ENCODE results near the gene C5AR2.
A peak's percentile ranks its signal among the peaks of the same experiment; 100 is the strongest.
"Not testable (repeated sequence)": the region's sequence is repeated elsewhere in the genome, so short reads cannot be mapped to it uniquely, and the experiment has no call there.

Gene C5AR2

DNA sequence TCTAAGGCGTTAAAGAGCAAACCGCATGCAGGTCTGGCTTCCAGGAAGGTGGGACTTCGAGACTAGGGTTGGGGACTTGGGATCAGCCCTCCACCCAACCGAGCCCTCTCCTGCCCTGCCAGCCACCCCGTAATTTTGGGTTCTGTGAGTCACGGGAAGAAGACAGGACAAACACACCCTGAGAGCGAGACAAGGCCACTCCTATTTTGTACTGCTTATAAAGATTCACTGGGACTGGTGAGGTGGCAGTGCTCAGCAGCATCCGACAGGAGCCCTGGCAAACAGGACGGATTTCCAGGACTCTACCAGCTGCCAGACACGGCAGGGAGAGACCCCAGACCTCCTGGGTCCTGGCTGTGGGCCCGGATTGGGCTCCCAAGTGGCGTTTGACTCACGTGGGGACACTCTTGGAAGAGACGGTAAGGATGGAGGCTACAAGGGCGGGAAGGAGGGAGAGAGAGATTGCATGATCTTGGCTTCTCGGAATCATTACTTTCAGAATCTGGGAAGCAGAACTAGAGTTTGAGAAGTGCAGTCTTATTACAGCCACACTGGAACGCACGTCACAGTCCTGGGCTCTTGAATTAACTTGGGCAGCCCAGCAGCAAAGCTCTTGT is at the start of gene C5AR2:
C5AR2 (plus strand) TSS at position 245 of the 617 bp plus-strand sequence. CDS start 8,625 bp downstream, outside the sequence.
- no peak for DNase-seq (ENCODE audit: low read depth in 3 of 3)

- no peak for DNase-seq (ENCODE audit: low read depth in 3 of 3)
These were observed 48.4 kb upstream of the C5AR2 start for GRCh38 chr19:47283405-47284059.

DNA sequence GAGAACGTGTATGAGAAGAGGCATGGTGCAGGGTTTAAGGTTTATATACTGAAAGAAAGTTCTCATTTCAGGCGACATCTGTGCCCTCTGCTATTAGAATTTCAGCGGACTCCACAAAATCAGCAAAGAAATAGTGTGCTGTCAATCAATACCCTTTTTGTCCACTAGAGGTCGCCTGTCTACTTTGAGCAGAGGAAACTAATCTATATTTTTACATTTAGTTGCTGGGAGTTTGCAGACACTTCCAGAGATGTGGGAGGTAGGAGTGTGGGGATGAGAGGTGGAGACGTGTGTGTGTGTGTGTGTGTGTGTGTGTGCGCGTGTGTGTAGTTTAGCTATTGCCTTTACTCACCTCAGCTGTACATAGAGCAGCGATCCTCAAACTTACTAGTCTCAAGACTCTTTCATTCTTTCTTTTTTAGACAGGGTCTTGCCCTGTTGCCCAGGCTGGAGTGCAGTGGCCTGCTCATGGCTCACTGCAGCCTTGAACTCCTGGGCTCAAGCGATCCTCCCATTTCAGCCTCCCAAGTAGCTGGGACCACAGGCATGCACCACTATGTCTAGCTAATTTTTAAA is 47.6 kb upstream of the C5AR2 start:
- peak in 1 of 3 donors; percentile 69 for DNase-seq (ENCODE audit: low read depth in 3 of 3)

DNA sequence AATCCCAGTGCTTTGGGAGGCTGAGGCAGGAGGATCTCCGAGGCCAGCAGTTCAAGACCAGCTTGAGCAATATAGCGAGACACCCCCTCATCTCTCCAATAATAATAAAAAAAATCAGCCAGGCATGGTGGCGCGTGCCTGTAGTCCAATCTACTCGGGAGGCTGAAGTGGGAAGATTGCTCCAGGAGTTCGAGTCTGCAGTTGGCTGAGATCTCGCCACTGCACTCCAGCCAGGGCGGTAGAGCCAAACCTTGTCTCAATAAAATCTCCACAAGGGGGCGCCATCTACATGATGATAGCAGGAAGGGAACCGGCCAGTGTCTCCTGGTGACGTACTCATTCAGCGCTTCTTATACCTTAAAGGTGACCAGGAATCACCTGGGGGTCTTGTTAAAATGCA is 35.9 kb upstream of the C5AR2 start:
- peak; percentile 46 to 91 (median 78) for DNase-seq (ENCODE audit: low read depth in 3 of 3)

- DNase-seq (ENCODE audit: low read depth in 3 of 3) = not testable (repeated sequence)
These were observed 31.1 kb upstream of the C5AR2 start for GRCh38 chr19:47300867-47301266.

DNA sequence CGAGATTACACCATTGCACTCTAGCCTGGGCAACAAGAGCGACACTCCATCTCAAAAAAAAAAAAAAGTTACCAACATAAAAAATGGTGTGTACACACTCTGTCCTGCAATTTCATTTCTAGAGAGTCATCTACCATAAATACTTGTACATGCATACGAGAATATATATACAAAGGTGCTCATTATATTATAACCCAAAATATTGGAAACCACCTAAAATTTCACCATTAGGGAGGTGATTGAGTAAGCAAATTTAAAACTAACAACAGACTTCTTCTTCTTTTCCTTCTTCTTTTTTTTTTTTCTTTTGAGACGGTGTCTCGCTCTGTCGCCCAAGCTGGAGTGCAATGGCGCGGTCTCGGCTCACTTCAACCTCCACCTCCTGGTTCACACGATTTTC is 29.7 kb upstream of the C5AR2 start:
- no peak for DNase-seq (ENCODE audit: low read depth in 3 of 3)

DNA sequence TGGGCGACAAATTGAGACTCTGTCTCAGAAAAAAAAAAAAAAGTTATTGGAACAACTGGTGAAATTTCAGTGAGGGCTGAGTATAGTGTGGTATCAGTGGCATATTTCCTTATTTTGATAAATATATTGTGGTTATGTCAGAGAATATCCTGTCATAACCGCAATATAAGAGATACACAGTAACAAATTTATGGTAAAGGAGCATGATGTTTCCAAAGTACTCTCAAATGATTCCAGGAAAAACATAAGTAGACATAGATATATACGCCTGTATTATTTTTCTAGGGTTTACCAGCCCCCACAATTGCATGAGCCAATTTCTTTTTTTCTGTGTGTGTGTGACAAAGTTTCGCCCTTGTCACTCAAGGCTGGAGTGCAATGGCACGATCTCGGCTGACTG is 28.0 kb upstream of the C5AR2 start:
- no peak for DNase-seq (ENCODE audit: low read depth in 3 of 3)

DNA sequence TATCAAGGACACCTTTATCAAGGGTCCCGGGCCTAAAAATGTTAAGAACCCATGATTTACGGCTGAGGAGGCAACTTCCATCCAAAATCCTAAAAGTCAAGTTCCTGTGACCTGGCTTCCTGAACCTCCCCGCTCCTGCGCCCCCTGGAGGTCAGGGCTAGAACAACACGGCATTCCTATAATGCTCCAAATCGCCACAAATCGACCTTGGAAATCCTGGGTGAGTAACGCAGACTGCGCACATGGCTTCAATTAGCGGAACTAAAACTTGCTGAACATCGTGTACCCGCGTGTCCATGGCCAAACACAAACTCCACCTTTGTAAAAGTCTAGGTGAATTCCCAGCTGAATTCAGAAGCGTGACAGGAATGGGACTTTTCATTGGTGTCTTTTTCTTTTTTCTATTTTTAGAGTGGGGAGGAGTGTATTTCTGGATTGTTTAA is 26.6 kb upstream of the C5AR2 start:
- peak in 2 of 3 donors; percentile 25 to 30 for DNase-seq (ENCODE audit: low read depth in 3 of 3)

- no peak for DNase-seq (ENCODE audit: low read depth in 3 of 3)
These were observed 25.7 kb upstream of the C5AR2 start for GRCh38 chr19:47306303-47306702.

GRCh38 chr19:47309038-47309437 is 22.9 kb upstream of the C5AR2 start:
- DNase-seq (ENCODE audit: low read depth in 3 of 3) = no peak

DNA sequence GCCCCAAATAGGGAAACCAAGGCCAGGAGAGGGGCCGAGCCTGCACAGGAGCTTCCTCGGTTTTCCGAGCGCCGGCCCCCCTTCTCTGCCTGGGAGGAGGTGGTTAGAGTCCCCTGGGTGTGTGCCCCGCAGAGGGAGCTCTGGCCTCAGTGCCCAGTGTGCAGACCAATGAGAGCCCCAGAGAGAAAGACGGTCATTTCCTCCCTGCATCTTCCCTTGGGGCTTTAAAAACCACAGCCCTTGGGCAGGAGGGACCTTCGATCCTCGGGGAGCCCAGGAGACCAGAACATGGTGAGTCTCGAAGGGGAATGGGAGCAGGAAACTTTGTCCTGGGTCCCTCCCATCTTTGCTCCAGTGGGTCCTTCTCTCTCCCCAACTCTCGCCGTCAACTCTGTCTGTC is 22.4 kb upstream of the C5AR2 start, which contains the start of gene C5AR1:
C5AR1 (plus strand) TSS at position 254 of the 400 bp plus-strand sequence; CDS start at position 289, 35 bp downstream.
- DNase-seq (ENCODE audit: low read depth in 3 of 3) = no peak

- DNase-seq (ENCODE audit: low read depth in 3 of 3) = no peak
These were observed 21.7 kb upstream of the C5AR2 start for GRCh38 chr19:47310323-47310722.

DNA sequence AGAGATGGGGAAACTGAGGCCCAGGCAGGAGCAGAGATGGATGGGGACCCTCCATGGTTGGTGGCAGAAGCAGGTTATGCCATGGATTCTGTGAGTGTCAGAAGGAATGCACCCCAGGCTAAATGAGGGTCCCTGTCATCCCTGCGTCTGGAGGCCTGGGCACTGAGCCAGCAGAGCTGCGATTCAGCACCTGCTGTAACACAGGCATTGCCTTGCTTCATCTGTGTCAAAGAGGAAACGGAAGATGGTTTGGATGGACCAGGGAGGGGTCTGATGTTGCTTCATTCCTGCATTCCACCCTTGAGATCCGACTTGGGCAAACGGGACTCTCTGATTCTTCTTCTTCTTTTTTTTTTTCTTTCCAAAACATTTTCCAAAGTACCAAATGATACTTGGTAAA is 21.2 kb upstream of the C5AR2 start:
- DNase-seq (ENCODE audit: low read depth in 3 of 3) = no peak

DNA sequence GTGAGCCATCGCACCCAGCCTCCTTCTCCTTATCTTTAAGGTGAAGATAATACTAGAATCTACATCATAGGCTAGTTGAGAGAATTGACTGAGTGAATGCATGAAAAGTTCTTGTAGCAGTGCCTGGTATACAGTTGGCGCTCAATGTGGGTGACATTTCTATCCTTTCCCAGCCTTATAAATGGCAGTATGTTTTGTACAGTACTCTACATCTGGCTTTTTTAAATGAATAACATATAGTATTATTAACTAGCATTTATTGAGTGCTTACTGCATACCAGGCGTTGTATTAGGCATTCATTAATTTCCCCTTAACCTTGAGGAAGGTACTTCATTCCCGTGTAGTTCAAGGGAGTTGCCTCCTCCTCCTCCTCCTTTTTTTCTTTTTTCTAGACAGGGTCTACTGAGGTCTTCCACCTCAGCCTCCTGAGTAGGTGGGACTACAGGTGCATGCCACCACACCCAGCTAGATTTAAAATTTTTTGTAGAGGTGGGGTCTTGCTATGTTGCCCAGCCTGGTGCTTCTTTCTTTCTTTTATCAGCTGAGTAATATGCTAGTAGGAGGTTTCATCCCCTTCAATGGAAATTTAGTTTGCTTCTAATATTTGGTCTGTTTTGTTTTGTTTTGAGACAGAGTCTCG is 19.5 kb upstream of the C5AR2 start:
- no peak for DNase-seq (ENCODE audit: low read depth in 3 of 3)

- DNase-seq (ENCODE audit: low read depth in 3 of 3) = no peak
These were observed 18.1 kb upstream of the C5AR2 start for GRCh38 chr19:47313754-47314295.

- DNase-seq (ENCODE audit: low read depth in 3 of 3) = peak in 2 of 3 donors; percentile 7 to 42
These were observed 16.7 kb upstream of the C5AR2 start for GRCh38 chr19:47315125-47315821.

DNA sequence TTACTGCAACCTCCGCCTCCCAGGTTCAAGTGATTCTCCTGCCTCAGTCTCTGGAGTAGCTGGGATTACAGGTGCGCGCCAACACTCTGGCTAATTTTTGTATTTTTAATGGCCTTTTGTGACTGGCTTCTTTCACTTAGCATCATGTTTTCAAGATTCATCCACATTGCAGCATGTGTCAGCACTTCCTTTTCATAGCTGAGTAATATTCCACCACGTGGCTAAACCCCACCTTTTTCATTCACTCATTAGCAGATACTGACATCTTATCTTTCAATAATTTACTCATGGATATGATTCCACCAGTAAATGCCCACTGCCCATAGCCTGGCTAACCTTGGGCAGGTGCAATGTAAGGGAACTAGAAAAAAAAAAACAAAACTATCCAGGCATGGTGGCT is 15.5 kb upstream of the C5AR2 start:
- no peak for DNase-seq (ENCODE audit: low read depth in 3 of 3)

GRCh38 chr19:47319923-47320871 is 11.8 kb upstream of the C5AR2 start:
- no peak for DNase-seq (ENCODE audit: low read depth in 3 of 3)

DNA sequence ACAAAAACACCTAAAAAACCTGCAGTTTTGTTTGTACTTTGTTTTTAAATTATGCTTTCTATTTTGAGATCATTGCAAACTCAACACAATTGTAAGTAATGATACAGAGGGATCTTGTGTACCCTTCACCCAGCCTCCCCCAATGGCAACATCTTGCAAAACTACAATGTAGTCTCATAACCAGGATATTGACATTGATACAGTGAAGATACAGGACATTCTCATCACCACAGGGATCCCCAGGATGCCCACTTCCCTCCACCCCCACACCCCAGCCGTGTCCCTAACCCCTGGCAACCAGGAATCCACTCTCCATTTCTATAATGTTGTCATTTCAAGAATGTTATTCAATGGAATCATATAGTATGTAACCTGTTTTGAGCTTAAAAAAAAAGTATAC is 10.3 kb upstream of the C5AR2 start:
- no peak for DNase-seq (ENCODE audit: low read depth in 3 of 3)

DNA sequence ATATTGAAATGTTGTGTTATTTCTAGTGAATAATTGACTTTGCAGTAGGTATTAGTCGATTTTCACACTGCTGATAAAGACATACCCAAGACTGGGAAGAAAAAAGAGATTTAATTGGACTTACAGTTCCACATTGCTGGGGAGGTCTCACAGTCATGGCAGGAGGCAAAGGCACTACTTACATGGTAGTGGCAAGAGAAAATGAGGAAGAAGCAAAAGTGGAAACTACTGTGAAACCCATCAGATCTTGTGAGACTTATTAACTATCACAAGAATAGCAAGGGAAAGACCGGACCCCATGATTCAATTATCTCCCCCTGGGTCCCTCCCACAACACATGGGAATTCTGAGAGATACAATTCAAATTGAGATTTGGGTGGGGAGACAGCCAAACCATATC is 9.9 kb upstream of the C5AR2 start:
- no peak for DNase-seq (ENCODE audit: low read depth in 3 of 3)

DNA sequence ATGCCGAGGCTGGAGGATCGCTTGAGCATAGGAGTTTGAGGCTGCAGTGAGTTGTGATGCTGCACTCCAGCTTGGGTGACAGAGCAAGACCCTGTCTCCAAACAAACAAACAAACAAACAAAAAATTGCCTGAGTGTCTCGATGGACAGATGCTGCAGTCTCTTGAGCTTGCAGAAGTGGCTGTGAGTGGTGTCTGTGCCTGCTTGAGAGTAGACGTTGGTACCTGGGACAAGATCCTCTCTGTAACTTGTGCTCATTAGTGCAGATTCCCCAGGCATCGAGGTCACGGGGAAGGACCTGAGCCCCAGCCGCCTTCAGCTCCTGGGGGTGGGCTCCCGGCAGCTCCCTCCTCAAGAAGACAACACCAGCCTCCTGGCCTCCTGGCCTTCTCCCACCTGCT is 8.6 kb upstream of the C5AR2 start:
- DNase-seq (ENCODE audit: low read depth in 3 of 3) = no peak

Measured in stimulated activated CD4-positive, alpha-beta T cell treated with anti-CD3 and anti-CD28 coated beads, TNF-alpha, amount 100 ng/mL, for 48 hours (primary cell).